GM18526 (cell line): ENCODE results near the gene CLEC1A.

ENCODE experiments used
- POLR2A ChIP-seq: IDR thresholded peaks from 3 replicates; pipeline ENCODE4 v1.6.1; 2011; ENCODE audit not compliant: insufficient read length; ENCODE audit errors: extremely low read depth

Gene CLEC1A

GRCh38 chr12:10027721-10028120 is 71.1 kb downstream of the CLEC1A start:
- TF ChIP-seq POLR2A, result no peak

GRCh38 chr12:10027311-10027710 is 71.5 kb downstream of the CLEC1A start:
- TF ChIP-seq POLR2A, result no peak

DNA sequence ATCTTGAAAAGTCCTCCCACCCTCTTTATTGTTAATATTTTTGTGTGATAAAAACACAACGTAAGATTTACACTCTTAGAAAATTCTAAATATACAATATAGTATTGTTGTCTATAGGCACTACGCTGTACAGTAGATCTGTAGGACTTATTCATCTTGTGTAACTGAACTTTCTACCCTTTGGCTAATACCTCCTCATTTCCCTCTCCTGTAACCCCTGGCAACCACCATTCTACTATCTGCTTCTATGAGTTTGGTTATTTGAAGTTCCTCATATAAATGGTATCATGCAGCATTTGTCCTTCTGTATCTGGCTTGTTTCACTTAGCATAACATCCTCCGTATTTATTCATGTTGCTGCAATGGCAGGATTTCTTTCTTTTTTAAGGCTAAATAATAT is 73.5 kb downstream of the CLEC1A start:
- TF ChIP-seq POLR2A, result no peak

GRCh38 chr12:10021342-10021741 is 77.4 kb downstream of the CLEC1A start:
- TF ChIP-seq POLR2A, result no peak
